Hepatocyte (in vitro differentiated cells): ENCODE measurements around the gene EDDM13.

Source experiments
- CTCF ChIP-seq: fragments of 200-600 bp; sonication (generic); IDR thresholded peaks from 2 replicates; pipeline ENCODE4 v1.5.1; 2016; ENCODE audit warnings: antibody characterized with exemption, mild to moderate bottlenecking; ENCODE audit not compliant: poor library complexity
- EZH2phosphoT487 ChIP-seq: fragments of 200-600 bp; sonication (generic); IDR thresholded peaks from one replicate; pipeline ENCODE4 v1.6.1; 2018; ENCODE audit warnings: antibody characterized with exemption, mild to moderate bottlenecking, low read depth, moderate library complexity; ENCODE audit not compliant: unreplicated experiment, severe bottlenecking

GRCh38 chr19:56333506-56333905, 61.0 kb downstream of the EDDM13 start:
- TF ChIP-seq CTCF (peak; percentile 73), EZH2phosphoT487 (no peak)
